Duodenal mucosa (tissue), 2 donors: ENCODE data around the gene ITGAD.
"Not testable (repeated sequence)": the region's sequence is repeated elsewhere in the genome, so short reads cannot be mapped to it uniquely, and the experiment has no call there.

ENCODE experiments used
- H3K27ac ChIP-seq: one replicate; pipeline ENCODE4 v1.7.0; 2013; ENCODE audit warnings: low read depth, low read length
- H3K27me3 ChIP-seq, 2 donors: one replicate each; pipeline ENCODE4 v1.7.0; 2013; ENCODE audit warnings: low read length in 2 of 2, control low read depth in 1 of 2; ENCODE audit not compliant: insufficient read depth in 2 of 2, control insufficient read depth in 1 of 2
- H3K36me3 ChIP-seq, 2 donors: one replicate each; pipeline ENCODE4 v1.7.0; 2013; ENCODE audit warnings: low read length in 2 of 2, control low read depth in 1 of 2; ENCODE audit not compliant: insufficient read depth in 2 of 2, control insufficient read depth in 1 of 2
- H3K4me1 ChIP-seq, 2 donors: one replicate each; pipeline ENCODE4 v1.7.0; 2013; ENCODE audit warnings: low read length in 2 of 2, control low read depth in 1 of 2; ENCODE audit not compliant: insufficient read depth in 2 of 2, control insufficient read depth in 1 of 2
- H3K4me3 ChIP-seq, 2 donors: one replicate each; pipeline ENCODE4 v1.7.0; 2013; ENCODE audit warnings: low read length in 2 of 2, low read depth in 1 of 2
- H3K9ac ChIP-seq, 2 donors: one replicate each; pipeline ENCODE4 v1.7.0; 2013; ENCODE audit warnings: low read length in 2 of 2, low read depth in 1 of 2
- H3K9me3 ChIP-seq, 2 donors: one replicate each; pipeline ENCODE4 v1.7.0; 2013; ENCODE audit warnings: low read length in 2 of 2, control low read depth in 1 of 2; ENCODE audit not compliant: control insufficient read depth in 1 of 2

ITGAD gene

GRCh38 chr16:31428638-31429247 is 35.6 kb downstream of the ITGAD start:
- Histone ChIP-seq H3K9ac (no peak overlapping the region), H3K4me1 (peaks cover 5 to 6% of the 10 kb centered on the region in 2 donors), H3K9me3 (no peaks in the 10 kb centered on the region), H3K27ac (no peak overlapping the region), H3K36me3 (no peaks in the 10 kb centered on the region), H3K4me3 (no peak overlapping the region), H3K27me3 (no peaks in the 10 kb centered on the region)

GRCh38 chr16:31429314-31429713 is 36.2 kb downstream of the ITGAD start:
- peaks cover 5 to 6% of the 10 kb centered on the region in 2 donors for H3K4me1 ChIP-seq
- H3K4me3 ChIP-seq: no peak overlapping the region
- H3K36me3 ChIP-seq: no peaks in the 10 kb centered on the region
- H3K9me3 ChIP-seq: no peaks in the 10 kb centered on the region
- H3K27me3 ChIP-seq: no peaks in the 10 kb centered on the region
- H3K27ac ChIP-seq: no peak overlapping the region
- no peak overlapping the region for H3K9ac ChIP-seq

GRCh38 chr16:31429796-31430195 is 36.7 kb downstream of the ITGAD start:
- Histone ChIP-seq H3K27me3 (no peaks in the 10 kb centered on the region), H3K4me3 (no peak overlapping the region), H3K36me3 (no peaks in the 10 kb centered on the region), H3K27ac (no peak overlapping the region), H3K9ac (no peak overlapping the region), H3K4me1 (peaks cover 5 to 6% of the 10 kb centered on the region in 2 donors), H3K9me3 (no peaks in the 10 kb centered on the region)

GRCh38 chr16:31430380-31431052 is 37.4 kb downstream of the ITGAD start:
- Histone ChIP-seq H3K36me3 (no peaks in the 10 kb centered on the region), H3K9me3 (no peaks in the 10 kb centered on the region), H3K4me3 (no peak overlapping the region), H3K4me1 (peaks cover 5 to 6% of the 10 kb centered on the region in 2 donors), H3K27me3 (no peaks in the 10 kb centered on the region), H3K9ac (no peak overlapping the region), H3K27ac (no peak overlapping the region)

- no peak overlapping the region for H3K4me3 ChIP-seq
These were observed 42.4 kb downstream of the ITGAD start for GRCh38 chr16:31435341-31436220.

GRCh38 chr16:31436221-31437045 is 43.3 kb downstream of the ITGAD start:
- H3K4me3 ChIP-seq: no peak overlapping the region
- H3K4me1 ChIP-seq: no peaks in the 10 kb centered on the region

More at GRCh38 chr16:31435341-31436220, 42.4 kb downstream of the ITGAD start:
- no peak overlapping the region for H3K27ac ChIP-seq
- no peaks in the 10 kb centered on the region for H3K4me1 ChIP-seq
- H3K27me3 ChIP-seq: no peaks in the 10 kb centered on the region
- H3K9ac ChIP-seq: no peak overlapping the region
- no peaks in the 10 kb centered on the region for H3K36me3 ChIP-seq
- H3K9me3 ChIP-seq: no peaks in the 10 kb centered on the region

GRCh38 chr16:31438414-31438813 is 45.3 kb downstream of the ITGAD start:
- Histone ChIP-seq H3K9ac (no peak overlapping the region), H3K9me3 (no peaks in the 10 kb centered on the region), H3K4me3 (no peak overlapping the region), H3K27ac (no peak overlapping the region), H3K4me1 (no peaks in the 10 kb centered on the region), H3K27me3 (no peaks in the 10 kb centered on the region), H3K36me3 (no peaks in the 10 kb centered on the region)

More at GRCh38 chr16:31436221-31437045, 43.3 kb downstream of the ITGAD start:
- H3K27ac ChIP-seq: no peak overlapping the region
- H3K27me3 ChIP-seq: no peaks in the 10 kb centered on the region
- H3K9me3 ChIP-seq: no peaks in the 10 kb centered on the region
- H3K9ac ChIP-seq: no peak overlapping the region
- H3K36me3 ChIP-seq: no peaks in the 10 kb centered on the region

GRCh38 chr16:31439023-31439422 is 45.9 kb downstream of the ITGAD start:
- H3K36me3 ChIP-seq, H3K27ac ChIP-seq, H3K4me3 ChIP-seq, H3K9me3 ChIP-seq, H3K4me1 ChIP-seq, H3K9ac ChIP-seq, H3K27me3 ChIP-seq: not testable (repeated sequence)

DNA sequence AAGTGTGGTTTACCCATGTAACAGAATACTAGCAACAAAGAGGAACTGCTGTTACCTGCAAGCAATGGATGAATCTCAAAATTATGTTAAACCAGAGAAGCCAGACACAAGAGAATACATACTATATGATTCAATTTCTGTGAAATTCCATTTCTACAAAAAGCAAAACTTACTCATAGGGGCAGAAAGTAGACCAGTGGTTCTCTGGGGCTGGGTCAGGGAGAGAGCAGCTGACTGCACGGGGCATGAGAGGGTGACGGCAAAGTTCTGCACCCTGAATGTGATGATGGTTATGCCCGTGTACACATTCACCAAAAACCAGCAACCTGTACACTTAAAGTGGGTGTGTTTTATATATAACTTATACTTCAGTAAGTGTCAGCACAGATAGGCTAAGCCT is 46.4 kb downstream of the ITGAD start:
- Histone ChIP-seq H3K4me1 (no peaks in the 10 kb centered on the region), H3K9me3 (no peaks in the 10 kb centered on the region), H3K27ac (no peak overlapping the region), H3K36me3 (no peaks in the 10 kb centered on the region), H3K27me3 (no peaks in the 10 kb centered on the region), H3K9ac (no peak overlapping the region), H3K4me3 (no peak overlapping the region)
